Measurements from ENCODE around the gene KRTDAP.

DNA sequence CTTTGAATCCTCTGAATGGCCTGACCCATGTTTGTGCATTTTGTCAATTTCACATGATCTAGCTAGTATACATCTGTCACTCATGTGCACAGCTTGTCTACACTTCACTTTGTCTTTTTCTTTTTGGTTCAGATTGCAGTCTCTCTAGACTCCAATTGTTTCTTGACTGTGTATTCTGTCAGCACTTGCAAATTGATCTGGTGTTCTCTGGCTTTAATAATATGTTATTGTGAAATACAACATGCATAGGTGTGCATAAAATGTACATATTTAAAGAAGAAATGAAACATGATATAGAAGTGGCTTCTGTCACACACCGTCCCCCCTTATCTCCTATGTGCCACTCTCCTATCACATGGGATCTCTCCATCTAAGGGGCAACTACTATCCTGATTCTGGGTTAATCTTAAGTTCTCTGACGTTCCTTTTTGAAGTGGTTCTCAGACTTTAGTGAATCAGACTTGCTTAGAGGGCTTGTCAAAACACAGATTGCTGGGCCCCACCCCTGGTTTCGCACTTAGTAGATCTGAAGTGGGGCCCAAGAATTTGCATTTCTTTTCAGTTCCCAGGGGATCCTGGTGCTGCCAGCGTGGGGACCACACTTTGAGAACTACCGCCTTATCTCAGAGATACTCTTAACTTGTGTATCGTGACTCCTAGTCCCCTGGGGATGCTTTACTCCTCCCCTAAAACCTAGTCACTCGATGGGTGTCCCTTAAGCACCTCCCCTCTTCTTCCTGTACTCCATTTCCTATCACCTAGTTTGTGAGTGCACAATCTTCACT is 5.8 kb downstream of the KRTDAP start:
- no peak for TF ChIP-seq ELF4 (CRISPR knock-in tag; IDR thresholded peaks at IDR 0.05)
- TF ChIP-seq SMC3 (conservative IDR thresholded peaks at IDR 0.05; ENCODE audit: insufficient read depth, low read depth, low read length) = no peak
- TF ChIP-seq ZNF3 (CRISPR knock-in tag; IDR thresholded peaks at IDR 0.05) = no peak
- TF ChIP-seq NCOA6 (IDR thresholded peaks at IDR 0.05) = no peak
- no peak for TF ChIP-seq ZNF274 (IDR thresholded peaks at IDR 0.05; ENCODE audit: borderline replicate concordance, low read depth, low read length)
- TF ChIP-seq, protein P1, sequence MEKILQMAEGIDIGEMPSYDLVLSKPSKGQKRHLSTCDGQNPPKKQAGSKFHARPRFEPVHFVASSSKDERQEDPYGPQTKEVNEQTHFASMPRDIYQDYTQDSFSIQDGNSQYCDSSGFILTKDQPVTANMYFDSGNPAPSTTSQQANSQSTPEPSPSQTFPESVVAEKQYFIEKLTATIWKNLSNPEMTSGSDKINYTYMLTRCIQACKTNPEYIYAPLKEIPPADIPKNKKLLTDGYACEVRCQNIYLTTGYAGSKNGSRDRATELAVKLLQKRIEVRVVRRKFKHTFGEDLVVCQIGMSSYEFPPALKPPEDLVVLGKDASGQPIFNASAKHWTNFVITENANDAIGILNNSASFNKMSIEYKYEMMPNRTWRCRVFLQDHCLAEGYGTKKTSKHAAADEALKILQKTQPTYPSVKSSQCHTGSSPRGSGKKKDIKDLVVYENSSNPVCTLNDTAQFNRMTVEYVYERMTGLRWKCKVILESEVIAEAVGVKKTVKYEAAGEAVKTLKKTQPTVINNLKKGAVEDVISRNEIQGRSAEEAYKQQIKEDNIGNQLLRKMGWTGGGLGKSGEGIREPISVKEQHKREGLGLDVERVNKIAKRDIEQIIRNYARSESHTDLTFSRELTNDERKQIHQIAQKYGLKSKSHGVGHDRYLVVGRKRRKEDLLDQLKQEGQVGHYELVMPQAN (IDR thresholded peaks at IDR 0.05; ENCODE audit: borderline replicate concordance) = no peak
- TF ChIP-seq MXI1 (IDR thresholded peaks at IDR 0.05; ENCODE audit: low read depth, low read length) = no peak
- no peak for TF ChIP-seq KDM1A (IDR thresholded peaks at IDR 0.05)
- TF ChIP-seq E2F3 (CRISPR knock-in tag; IDR thresholded peaks at IDR 0.05) = no peak
- TF ChIP-seq JUND (IDR thresholded peaks at IDR 0.05; ENCODE audit: borderline replicate concordance, low read depth, low read length) = no peak
- no peak for TF ChIP-seq JUND (tag; IDR thresholded peaks at IDR 0.05; ENCODE audit: borderline replicate concordance, low read depth, low read length)

Measured in K562 (cell line).